OCI-M2 (cell line): ENCODE data around the gene GRHL3.

ENCODE experiments used
- DNase-seq: peaks from one replicate; lab custom pipeline; 2025; ENCODE audit not compliant: unreplicated experiment; lab: John Stamatoyannopoulos, UW

The GRHL3 gene

DNA sequence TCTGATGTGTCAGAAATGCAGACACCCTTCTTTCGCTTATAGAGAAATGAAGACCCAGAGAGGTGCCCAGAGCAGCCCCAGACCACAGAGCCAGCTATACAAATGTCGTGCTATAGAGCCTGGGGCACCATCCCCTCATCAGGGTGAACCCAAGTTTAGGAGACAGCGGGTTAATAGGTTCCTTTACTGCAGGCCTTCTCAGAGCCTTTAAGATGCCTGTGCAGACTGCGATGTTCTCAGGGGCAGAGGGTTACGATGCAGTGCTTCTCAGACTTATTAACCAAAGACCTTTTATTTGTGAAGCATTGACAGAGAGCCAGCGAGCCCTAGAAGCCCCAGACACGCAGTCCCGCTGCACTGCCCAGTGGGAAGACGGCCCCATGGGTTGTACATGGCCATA, 47.5 kb downstream of the GRHL3 start:
- DNase-seq = no peak

DNA sequence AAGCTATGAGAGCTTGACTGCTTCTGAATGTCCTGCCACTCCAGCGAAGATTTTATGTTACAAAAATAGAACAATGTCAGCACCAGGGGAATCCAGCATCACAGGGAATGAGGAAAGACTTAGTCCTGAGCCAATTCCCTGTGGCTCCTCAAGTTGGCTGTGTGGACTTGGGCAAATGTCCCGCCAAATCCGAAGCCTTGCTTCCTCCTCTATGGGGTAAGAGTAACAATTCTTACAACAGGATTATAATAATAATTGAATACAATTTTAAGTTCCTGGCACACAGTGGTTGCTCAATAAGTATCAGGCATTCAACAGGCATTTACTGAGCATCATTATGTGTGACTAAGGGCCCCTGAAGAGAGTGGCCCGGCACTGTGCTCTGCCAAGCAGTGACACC, 50.0 kb downstream of the GRHL3 start:
- no peak for DNase-seq

DNA sequence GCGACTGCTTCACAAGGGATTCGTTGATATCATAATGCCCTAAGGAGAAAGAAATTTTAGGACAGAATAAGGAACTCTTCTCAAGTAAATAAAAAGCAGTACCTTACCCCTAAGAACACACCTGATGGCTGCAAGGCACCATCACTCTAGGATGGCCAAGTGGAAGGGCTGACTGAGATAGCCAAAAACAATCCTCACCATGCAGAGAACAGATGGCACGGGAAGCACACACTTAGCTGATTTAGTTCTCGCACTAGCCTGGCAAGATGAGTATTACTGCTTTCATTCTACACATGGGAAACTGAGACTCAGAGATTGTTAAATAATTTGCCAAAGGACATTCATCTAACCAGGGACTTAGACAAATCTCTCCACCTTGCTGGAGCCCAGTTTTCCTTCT, 50.6 kb downstream of the GRHL3 start:
- DNase-seq = no peak

DNA sequence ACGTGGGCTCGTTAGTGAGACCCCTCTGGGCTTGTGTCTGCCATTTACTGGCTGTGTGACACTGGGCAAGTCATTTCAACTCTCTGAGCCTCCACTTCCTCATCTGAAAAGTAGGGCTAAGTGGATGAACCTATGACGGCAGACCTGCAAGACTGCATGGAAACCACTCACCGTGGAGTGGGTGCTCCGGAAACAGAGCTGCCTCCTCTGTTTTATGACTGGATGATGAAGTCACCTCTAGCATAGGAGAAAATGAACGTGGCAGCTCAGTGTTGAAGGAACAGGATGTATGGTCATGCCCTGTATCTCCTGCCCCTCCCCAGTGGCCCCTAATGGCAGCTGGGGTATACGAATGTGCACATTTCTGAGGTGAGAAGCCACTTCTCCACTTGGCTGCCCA, 53.9 kb downstream of the GRHL3 start:
- DNase-seq = no peak

DNA sequence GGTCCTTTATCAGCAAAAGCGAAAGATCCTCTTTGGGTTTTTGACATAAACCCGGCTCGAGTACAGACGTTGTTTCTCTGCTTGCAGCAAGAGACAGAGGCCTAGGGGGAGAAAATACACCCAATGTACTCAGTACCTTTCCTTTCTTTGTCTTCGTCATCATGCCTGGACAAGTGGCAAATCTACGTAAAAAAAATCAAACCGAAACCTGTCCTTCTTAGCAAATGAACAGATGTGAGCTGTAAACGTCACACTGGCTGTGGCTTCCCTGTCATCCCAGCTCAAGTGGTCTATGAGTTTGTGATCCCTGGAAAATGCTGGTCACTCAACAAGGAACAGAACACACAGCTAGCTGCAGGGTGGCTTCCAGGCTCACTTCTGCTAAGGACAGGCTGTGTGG, 54.6 kb downstream of the GRHL3 start:
- no peak for DNase-seq

DNA sequence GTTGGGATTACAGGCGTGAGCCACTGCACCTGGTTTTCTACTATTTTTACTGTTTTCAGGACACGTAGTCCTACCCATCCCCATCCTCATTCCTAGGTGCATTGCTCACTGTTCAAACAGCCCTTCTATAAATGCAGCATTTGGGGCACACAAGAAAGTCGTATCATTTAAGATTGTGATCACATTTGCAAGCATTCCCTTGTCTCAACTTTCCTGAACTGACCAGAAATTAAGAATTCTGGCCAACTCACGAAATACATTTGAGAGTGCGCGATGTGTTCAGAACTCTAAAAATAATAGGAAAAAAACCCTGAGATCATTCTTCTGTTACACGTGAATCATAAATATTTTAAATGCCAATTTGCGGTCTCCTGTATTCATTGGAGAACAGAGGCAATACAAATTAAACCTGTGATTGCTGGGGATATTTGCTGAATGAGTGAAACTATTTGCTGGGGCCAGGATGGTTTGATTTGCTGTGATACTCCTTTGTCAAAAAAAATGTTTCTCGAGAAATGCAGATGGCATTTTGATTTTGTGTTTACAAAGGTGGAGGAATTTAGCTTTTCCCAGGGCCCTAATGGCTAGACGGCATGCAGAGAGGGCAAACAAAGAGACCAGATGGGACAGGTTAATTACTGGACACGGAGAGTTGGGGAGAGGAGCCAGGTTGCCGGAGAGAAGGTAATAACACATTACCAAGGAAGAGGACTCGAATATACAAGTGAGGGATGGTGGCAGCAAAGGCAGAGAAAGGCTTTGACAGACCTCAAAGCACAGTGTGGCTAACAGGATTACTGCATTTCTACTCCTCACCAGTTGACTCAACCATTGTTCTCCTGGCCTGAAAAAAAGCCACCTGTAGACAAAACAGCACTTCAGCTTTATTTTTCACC, 56.0 kb downstream of the GRHL3 start:
- DNase-seq = no peak

DNA sequence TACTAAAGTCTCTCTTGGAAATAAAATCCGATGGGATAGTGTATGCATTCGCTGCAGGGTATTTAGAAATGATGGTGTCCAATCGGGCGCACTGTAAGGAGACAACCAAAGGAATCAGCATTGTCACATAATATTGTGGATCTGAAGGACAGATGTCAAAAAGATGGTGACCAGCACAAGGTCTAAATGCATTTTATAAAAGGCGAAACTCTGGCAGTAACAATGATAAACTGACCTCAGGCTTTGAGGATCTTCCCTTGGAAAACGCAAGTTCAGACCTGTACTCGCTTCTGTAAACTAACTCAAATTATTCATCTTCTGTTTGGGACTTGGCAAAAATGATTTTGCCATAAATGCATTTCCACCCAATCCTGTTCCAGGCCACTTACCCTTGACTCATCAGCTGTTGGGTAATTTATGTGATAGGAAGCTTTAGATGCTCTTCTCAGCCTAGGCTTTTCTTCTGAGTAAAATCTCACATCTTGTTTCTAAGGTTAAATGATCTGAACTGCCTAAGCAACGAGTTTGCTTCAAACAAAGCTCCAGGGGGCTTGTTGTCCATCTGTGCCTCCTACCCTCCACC, 60.7 kb downstream of the GRHL3 start:
- DNase-seq = no peak

DNA sequence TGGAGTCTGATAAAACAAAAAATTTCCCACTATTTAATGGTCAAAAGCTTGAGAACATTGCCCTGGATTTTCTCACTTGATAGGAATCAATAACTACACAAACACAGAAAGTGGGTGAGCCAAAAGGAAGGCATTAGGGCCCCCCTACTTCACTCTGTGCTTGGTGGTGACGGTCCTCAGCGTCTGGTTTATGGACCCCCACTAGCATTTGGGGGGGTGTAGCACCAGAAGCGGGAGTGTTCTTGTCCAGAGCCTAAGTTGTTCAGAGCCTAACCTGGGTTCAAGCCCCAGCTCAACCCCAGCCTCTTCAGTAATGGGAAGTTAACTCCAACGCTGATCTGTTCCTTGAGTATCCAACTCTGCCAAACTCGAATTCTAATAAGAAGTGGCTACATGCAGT, 61.4 kb downstream of the GRHL3 start:
- no peak for DNase-seq

DNA sequence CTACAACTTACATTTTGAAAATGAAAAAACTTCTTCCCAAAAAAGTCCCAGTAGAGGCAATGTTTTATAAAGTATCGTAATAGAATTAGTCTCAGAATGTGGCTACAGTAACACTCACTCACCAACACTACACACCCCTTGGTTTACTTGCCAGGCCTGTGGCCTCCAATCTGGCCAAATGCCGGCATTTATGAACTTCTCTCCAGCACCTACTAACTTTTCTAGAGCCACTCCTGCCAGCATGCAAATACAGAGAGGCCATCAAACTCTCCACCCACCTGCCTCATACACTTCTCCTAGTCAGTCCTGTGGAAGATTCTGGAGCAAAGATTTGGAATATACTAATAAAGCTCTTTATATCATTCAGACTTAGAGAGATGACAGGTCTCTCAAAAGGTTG, 62.1 kb downstream of the GRHL3 start:
- no peak for DNase-seq

DNA sequence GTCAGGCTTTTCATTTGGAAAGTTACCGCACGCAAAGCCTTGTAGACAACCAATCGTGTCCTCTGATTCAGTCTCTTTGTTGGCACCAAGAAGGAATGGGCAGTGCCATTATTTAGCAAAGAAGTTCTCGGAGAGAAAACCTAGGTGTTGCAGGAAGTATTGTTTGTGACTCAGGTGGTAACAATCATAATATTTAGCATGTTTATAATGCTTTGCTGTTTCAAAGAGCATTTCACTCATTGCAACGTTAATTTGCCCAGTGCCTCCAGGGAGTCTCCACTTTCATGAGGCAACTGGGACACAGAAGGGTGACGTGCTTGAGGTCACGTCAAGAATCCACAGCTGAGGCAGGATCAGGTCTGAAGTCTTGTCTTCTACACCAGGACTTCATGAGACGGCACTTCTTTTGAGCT, 63.0 kb downstream of the GRHL3 start:
- no peak for DNase-seq

DNA sequence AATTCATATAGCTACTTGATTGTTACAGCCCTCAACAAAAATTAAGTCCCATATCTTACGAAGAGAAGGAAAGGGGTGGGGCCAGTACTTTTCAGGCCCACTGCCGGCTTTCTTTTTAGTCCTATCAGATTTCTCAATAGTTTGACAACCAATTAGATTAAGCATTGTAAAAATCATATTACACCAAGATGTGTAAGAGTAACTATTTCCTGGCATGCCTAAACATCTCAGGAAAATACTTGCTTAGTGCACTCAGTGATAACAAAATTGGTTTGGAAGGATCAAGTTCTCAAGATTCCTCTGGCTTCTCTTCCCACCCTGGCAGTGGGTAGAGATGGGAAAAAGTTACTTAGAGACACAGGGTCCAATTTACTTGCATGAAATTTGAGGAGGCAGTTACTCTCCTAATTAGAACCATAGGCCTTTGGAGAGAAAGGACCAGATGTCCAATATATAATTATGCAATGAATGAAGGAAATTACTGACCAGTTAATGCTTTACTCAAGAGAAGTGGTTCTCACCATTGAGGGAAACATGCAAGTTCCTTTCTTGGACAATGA, 64.3 kb downstream of the GRHL3 start:
- DNase-seq = no peak

DNA sequence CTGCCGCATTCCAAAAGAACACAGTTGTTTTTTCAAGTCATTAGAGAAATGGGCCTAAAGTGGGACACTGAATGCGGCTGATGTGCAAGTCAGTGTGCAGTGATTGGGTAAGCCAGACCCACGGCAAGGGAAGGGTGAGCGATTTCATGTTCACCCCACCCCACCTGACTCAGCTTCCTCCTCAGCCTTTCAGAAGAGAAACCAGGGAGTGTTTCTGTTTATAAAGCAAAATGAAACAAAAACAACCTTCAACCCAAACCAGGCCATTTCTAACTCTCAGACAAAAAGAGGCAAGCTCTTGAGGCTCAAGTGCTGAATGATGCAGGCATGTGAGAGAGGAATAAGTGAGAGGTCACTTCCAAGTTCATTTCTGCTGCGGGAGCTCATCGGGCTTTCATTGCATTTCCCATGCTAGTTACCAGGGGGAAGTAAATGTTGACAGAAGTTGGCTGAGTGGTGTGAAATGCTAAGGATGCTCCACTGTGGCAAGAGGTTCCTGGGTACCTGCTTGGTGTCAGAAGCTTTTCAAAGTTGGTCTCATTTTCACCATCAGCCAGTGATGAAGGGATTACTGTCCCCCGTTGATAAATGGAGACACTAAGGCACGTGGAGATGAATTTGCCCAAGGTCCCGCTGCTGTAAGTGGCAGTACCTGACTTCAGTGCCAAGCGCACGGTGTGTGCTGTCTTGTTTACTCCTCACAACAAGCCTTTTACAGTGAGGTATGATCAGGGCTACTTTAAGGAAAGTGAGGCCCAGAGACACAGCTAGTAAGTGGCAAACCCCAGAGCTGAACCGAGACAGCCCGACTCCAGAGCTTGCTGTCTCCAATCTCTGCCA, 65.3 kb downstream of the GRHL3 start:
- DNase-seq = no peak

DNA sequence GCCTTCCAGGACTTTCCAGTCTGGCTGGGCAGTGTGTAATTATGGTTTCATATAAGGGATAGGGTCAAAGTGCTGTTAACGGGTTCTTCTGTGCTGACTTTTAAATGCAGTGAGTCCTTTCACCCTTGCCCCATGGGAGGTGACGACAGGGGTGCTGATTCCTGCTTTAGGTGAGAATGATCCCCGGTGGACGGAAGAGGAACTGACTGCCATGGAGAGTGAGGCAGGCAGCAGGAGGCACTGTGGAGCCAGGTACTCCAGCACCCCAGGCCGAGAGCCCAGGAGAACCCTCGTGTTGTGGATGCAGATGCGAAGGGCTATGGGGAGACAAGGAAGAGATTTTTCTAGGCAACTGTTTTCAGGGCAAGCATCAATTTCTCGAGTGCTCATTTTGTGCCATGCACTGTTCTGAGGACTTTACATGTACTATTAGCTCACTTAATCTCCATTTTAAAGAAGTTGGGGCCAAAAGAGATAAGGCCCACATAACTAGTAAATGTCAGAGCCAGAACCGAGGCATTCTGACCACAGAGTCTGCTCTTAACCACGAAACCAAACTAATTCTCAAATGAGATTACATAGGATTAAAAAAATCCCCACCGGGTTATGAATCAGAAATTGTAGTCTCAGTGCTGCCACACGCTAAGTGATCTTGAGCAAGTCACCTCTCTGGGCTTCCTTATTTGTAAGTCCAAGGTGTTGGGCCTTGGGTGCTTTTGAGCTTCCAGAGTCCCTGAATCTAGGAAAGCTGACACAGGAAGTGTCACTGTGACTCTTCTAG, 66.2 kb downstream of the GRHL3 start:
- no peak for DNase-seq

DNA sequence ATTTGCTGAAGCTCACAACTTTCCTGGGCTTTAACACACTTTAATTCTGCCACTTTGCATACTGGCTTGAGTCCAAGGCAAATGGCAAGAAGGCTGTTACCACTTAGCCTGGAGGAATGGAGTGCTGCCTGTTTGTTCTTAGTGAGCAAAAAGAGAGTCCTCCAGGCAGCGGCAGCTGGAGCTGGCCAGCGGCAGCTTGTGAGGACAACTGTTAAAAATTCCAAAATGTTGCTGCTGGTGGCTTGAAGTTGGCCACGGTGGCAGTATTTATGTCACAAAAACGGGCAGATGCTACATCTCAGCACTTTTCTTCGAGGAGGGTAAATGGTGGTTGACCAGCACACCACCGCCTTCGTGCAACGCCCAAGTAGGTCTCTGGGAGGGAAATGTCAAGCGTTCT, 67.1 kb downstream of the GRHL3 start:
- no peak for DNase-seq

DNA sequence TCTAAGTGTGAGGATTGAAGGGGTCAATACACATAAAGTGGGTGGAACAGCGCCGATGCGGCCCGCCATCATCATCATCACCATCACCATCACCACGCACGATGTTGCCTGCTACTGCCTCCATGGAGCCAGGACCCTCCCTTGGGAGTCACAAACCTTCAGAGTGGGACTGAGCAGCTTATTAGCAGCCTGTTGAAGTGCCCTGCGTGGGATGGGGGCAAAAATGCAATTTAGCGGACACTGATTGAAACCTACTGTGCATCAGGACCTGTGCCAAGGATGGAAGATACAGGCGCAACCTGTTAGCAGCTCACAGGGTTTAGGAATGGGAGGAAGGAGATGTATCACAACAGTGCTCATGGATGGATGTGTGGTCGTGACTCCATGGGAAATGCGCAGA, 67.8 kb downstream of the GRHL3 start:
- no peak for DNase-seq

DNA sequence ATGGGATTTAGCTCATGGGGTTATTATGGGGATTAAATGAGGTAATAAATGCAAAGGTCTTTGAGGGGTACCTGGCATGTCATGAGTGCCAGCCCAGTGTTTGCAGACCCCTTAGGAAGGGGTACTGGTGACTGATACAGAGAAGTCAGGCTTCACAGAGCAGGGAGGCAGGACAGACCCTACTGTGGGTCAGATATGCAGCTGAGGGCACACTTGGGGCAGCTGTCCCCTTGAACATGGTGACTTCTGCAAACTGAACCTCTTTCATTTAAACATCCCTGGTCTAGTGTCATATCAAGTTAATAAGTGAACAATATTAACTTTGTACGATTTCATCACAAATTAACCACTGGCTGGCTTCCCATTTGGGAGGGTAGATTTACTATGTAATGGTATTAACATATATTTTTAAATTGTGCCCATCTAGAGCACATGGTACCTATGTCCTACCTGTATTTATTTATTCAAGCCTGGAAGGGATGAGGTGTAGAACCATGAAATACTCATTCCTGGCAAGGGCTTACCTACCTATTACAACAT, 68.5 kb downstream of the GRHL3 start:
- no peak for DNase-seq

DNA sequence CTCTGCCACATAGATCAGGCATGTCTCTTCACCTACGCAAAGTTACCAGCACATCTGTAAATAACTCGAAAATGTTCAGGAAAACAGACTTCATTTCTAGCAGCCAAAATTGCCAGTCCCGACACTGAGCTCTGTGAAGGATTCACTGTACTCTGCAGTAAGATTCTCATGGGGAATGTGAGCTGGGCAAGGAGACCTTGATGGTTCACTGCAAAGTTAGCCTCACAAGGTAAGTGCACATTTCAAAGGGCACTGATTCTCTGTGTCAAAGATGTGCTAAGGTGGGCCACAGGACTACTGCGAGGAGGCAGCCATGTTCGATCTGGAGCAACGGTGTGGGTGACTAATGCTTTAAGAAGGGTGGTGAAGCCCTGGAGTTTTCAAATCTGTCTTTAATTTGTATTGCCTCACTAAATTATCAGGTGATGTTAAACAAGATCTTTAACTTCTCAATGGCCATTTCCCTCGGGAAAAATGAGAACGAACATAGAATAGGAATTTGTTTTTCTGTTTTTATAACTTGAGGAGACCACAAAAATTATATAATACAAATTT, 69.3 kb downstream of the GRHL3 start:
- DNase-seq = no peak

DNA sequence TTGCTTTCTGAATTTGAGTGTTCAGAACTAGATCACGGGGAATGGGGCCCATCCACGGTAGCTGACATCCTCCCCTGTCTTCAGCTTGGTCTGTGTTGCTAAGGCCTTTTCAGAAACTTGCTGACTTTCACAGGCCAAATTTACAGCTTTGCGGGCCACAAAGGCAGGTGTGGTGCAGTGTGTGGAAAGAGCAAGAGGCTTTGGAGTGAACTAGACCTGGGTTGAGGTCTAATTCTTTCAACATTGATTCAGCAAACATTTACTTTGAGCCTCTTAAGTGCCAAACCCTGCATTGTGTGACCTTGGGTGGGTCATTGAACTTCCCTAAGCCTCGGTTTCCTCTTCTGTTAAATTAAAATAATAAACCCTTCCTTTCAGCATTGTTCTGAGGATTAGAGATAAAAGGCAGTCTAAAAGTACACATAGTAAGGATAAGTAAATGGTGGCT, 70.1 kb downstream of the GRHL3 start:
- DNase-seq = no peak

DNA sequence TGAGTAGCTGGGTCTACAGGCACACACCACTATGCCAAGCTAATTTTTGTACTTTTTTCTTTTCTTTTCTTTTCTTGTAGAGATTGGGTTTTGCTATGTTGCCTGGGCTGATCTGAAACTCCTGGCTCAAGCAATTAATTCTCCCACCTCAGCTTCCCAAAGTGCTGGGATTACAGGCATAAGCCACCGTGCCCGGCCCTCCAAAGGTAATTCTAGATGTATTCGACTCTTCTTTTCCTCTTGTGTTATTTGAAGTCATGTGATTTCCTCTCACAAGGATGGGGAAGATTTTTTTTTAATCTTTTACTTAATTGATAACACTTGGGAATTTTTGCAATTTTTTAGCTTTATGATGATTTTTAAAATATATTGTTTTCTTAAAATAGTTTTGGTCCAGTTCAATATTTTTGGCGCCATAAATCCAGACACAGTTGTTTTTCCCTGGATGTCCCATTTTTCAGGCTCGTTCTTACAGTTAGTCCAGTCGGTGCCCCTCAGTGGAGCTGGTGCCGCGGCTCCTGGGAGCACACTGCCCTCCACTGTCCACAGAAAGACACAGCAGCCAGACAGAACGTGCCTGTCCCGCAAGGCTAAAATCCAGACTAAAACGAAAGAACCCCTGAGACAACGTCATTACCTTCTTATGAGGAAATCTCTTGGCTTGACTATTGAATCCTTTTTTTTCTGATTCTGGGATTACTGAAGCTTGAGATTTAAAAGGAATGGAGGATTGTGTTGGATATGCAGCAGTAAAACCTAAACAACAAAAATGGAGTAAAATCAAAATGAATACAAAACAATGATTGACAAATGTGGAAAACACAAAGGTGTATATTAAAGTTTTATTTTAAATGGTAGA, 72.0 kb downstream of the GRHL3 start:
- no peak for DNase-seq
